Endothelial cell of umbilical vein (primary cell): Measurements from ENCODE around the gene ZMYND11. TPM values are rescaled to one million over a fixed set of nuclear protein-coding genes. Genes with fewer than 3 reads are reported as not detected.

Source experiments
- BruUV-seq: library from RNA; stranded (reverse); fragments of 400-500 nt; replicated peaks from 2 replicates; lab custom pipeline; 2021; lab: Mats Ljungman, UMichigan
- CTCF ChIA-PET: fragments of 300-600, 350-600 bp; sonication (Branson Sonifier 250); formaldehyde crosslinking; loops from one replicate; lab custom pipeline; 2021; ENCODE audit warnings: antibody characterized with exemption, inconsistent platforms; lab: Charles Lee
- POLR2A ChIA-PET: fragments of 300-600, 350-600 bp; sonication (Branson Sonifier 250); formaldehyde crosslinking; loops from one replicate; lab custom pipeline; 2021; ENCODE audit warnings: antibody characterized with exemption, inconsistent platforms; lab: Charles Lee
- DNase-seq: peaks from one replicate; pipeline ENCODE4 v3.0.0-alpha.2; 2011; ENCODE audit warnings: low read depth, low spot score
- FAIRE-seq: peaks from 2 replicates; lab custom pipeline; 2011; peaks lifted over from hg19 to GRCh38; lab: Jason Lieb, UNC
- H2AFZ ChIP-seq: 2 replicates; pipeline ENCODE4 v1.6.0; 2012; ENCODE audit warnings: low read depth, low read length, control low read depth, inconsistent platforms
- H3K27ac ChIP-seq: 2 replicates; pipeline ENCODE4 v1.5.1; 2011; ENCODE audit warnings: low read depth, mild to moderate bottlenecking, control low read depth, low read length, moderate library complexity; ENCODE audit not compliant: insufficient read depth
- H3K27me3 ChIP-seq, 2 experiments: 2 replicates each; pipeline versions ENCODE4 v1.6.0 to v1.6.1; 2011; ENCODE audit warnings: low read length in 2 of 2, mixed read lengths in 1 of 2; ENCODE audit not compliant: control insufficient read depth in 2 of 2, insufficient read depth in 2 of 2
- H3K36me3 ChIP-seq, 2 experiments: 2 replicates in 1 of 2; 3 replicates in 1 of 2; pipeline ENCODE4 v1.5.1; 2011; ENCODE audit warnings: low read length in 2 of 2, mild to moderate bottlenecking in 1 of 2, moderate library complexity in 1 of 2; ENCODE audit not compliant: control insufficient read depth in 2 of 2, insufficient read depth in 2 of 2; ENCODE audit errors: extremely low read depth in 1 of 2
- H3K4me1 ChIP-seq: 3 replicates; pipeline ENCODE4 v1.5.1; 2011; ENCODE audit warnings: mild to moderate bottlenecking, low read length; ENCODE audit not compliant: control insufficient read depth, insufficient read depth; ENCODE audit errors: extremely low read depth
- H3K4me2 ChIP-seq: 2 replicates; pipeline ENCODE4 v1.6.1; 2011; ENCODE audit warnings: low read length, control low read depth, mixed read lengths; ENCODE audit not compliant: insufficient read depth
- H3K4me3 ChIP-seq, 3 experiments: fragments of 200-600 bp in 1 of 3; sonication (generic), shearing (Covaris generic) in 1 of 3; replicated peaks in 1 of 3; 2 replicates each; pipeline ENCODE4 v1.5.1; 2011 to 2016; ENCODE audit warnings: control low read depth in 3 of 3, low read length in 3 of 3, mild to moderate bottlenecking in 2 of 3, inconsistent platforms in 1 of 3, low read depth in 1 of 3, moderate library complexity in 1 of 3; ENCODE audit not compliant: insufficient read depth in 1 of 3
- H3K79me2 ChIP-seq: 2 replicates; pipeline ENCODE4 v1.6.0; 2012; ENCODE audit warnings: low read length, inconsistent platforms; ENCODE audit not compliant: control insufficient read depth, insufficient read depth
- H3K9ac ChIP-seq: replicated peaks from 2 replicates; pipeline ENCODE3; 2011; ENCODE audit warnings: low read length, control low read depth; ENCODE audit not compliant: insufficient read depth; ENCODE audit errors: extremely low read depth
- H3K9me1 ChIP-seq: replicated peaks from 3 replicates; pipeline ENCODE4 v1.6.0; 2011; ENCODE audit warnings: mild to moderate bottlenecking, low read length; ENCODE audit not compliant: control insufficient read depth, insufficient read depth; ENCODE audit errors: extremely low read depth
- H3K9me3 ChIP-seq: replicated peaks from 2 replicates; pipeline ENCODE4 v1.5.1; 2012; ENCODE audit warnings: low read length, inconsistent platforms; ENCODE audit not compliant: control insufficient read depth, insufficient read depth
- H4K20me1 ChIP-seq: replicated peaks from 2 replicates; pipeline ENCODE3; 2011; ENCODE audit warnings: mild to moderate bottlenecking, low read length; ENCODE audit not compliant: control insufficient read depth, insufficient read depth; ENCODE audit errors: extremely low read depth
- CTCF ChIP-seq, 2 donors: IDR thresholded peaks; 1 replicate in 1 of 2; 2 replicates in 1 of 2; pipeline ENCODE4 v1.5.1; 2011; ENCODE audit warnings: low read length in 2 of 2, mild to moderate bottlenecking in 2 of 2, moderate library complexity in 2 of 2, control low read depth in 1 of 2, inconsistent platforms in 1 of 2, low read depth in 1 of 2; ENCODE audit not compliant: insufficient read depth in 1 of 2; ENCODE audit errors: extremely low read depth in 1 of 2
- EZH2 ChIP-seq: IDR thresholded peaks from 2 replicates; pipeline ENCODE4 v1.6.1; 2012; ENCODE audit warnings: borderline replicate concordance, low read depth, mild to moderate bottlenecking, moderate library complexity, low read length, inconsistent platforms; ENCODE audit not compliant: severe bottlenecking
- FOS ChIP-seq: IDR thresholded peaks from 2 replicates; pipeline ENCODE4 v1.6.1; 2011; ENCODE audit warnings: mild to moderate bottlenecking, low read length, moderate library complexity, borderline replicate concordance; ENCODE audit not compliant: insufficient read depth
- GATA2 ChIP-seq: IDR thresholded peaks from 2 replicates; pipeline ENCODE4 v1.7.0; 2011; ENCODE audit warnings: low read depth, mild to moderate bottlenecking, moderate library complexity, mixed read lengths, low read length; ENCODE audit not compliant: insufficient read length, insufficient read depth
- JUN ChIP-seq: IDR thresholded peaks from 2 replicates; pipeline ENCODE4 v1.6.1; 2011; ENCODE audit warnings: borderline replicate concordance, low read depth; ENCODE audit not compliant: insufficient read length, insufficient read depth
- MYC ChIP-seq: IDR thresholded peaks from one replicate; pipeline ENCODE4 v1.6.1; 2011; ENCODE audit warnings: mild to moderate bottlenecking, low read depth, low read length
- POLR2A ChIP-seq: IDR thresholded peaks from 2 replicates; pipeline ENCODE4 v1.6.1; 2012; ENCODE audit warnings: low read depth, mild to moderate bottlenecking, control low read depth, low read length
- POLR2AphosphoS5 ChIP-seq: IDR thresholded peaks from 2 replicates; pipeline ENCODE4 v1.6.1; 2012; ENCODE audit warnings: low read depth, mild to moderate bottlenecking, control low read depth, low read length, moderate library complexity; ENCODE audit not compliant: insufficient read depth
- dilution Hi-C: fragments of 300-500 bp; cut with MboI; formaldehyde crosslinking; loops from one replicate; pipeline ENCODE4 v1.15.0; 2019; ENCODE audit warnings: low sequenced_read_pairs; ENCODE audit not compliant: extremely low pct_ligation_motif_present
- intact Hi-C: fragments of 100-400 bp; cut with micrococcal nuclease; formaldehyde crosslinking; loops from one replicate; pipeline ENCODE4 v1.10.0; 2022
- polyA plus RNA-seq, 4 experiments: library from polyadenylated mRNA; depleted of rRNA in 3 of 4; stranded (reverse) in 3 of 4; unstranded in 1 of 4; fragments of >200 nt; gene quantifications; 2 replicates each; pipeline versions ENCODE4 v1.2.1 to v1.2.3, GENCODE V29; 2011 to 2012; ENCODE audit warnings: missing spikeins in 1 of 4
- total RNA-seq: library from RNA; stranded (reverse); gene quantifications from 2 replicates; pipeline ENCODE4 v1.2.3, GENCODE V29; 2021
- TF ChIP-seq, protein P1 (sequence below): IDR thresholded peaks from 2 replicates; pipeline ENCODE4 v1.6.1; 2011; ENCODE audit not compliant: insufficient read depth, insufficient read length

Gene ZMYND11
- total and polyA plus RNA-seq, 2 donors (not counting 3 experiments of a cell fraction or from before 2014, with no cell fraction given), result 17.0 to 56.0 TPM

GRCh38 chr10:88253-88652 is 47.0 kb upstream of the ZMYND11 start:
- Histone ChIP-seq H3K9me1 (no peaks in the 10 kb centered on the region), H3K27me3 (peaks cover 3 to 11% of the 10 kb centered on the region in 2 experiments), H3K36me3 (no peaks in the 10 kb centered on the region), H3K4me1 (no peaks in the 10 kb centered on the region), H3K4me2 (no peak overlapping the region), H4K20me1 (no peaks in the 10 kb centered on the region), H3K9me3 (no peaks in the 10 kb centered on the region), H3K79me2 (no peaks in the 10 kb centered on the region), H3K9ac (no peak overlapping the region), H2AFZ (no peak overlapping the region), H3K4me3 (no peak overlapping the region), H3K27ac (no peak overlapping the region)
- POLR2A ChIA-PET, result no interaction called here
- DNase-seq (no peak), FAIRE-seq (no peak)
- dilution Hi-C loops, result no loop called here
- TF ChIP-seq POLR2A (no peak), CTCF (IDR thresholded peaks at IDR 0.05; ENCODE audit: extremely low read depth in 1 of 2, insufficient read depth in 1 of 2, low read depth in 1 of 2, low read length in 2 of 2) (no peak), MYC (no peak), FOS (no peak), GATA2 (no peak), EZH2 (no peak), JUN (no peak), POLR2AphosphoS5 (no peak)
- TF ChIP-seq, protein P1, sequence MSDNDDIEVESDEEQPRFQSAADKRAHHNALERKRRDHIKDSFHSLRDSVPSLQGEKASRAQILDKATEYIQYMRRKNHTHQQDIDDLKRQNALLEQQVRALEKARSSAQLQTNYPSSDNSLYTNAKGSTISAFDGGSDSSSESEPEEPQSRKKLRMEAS, result no peak
- BruUV-seq, result no TSS peak
- intact Hi-C loops, result no loop called here
- CTCF ChIA-PET, result interaction anchor here (2.0 kb wide), 1 partner anchor 14 kb away, joined by 6 read pairs; no protein-coding TSS in a partner anchor
